HepG2 (cell line): ENCODE results near the gene PYCR2. TPM values are rescaled to one million over a fixed set of nuclear protein-coding genes. Genes with fewer than 3 reads are reported as not detected.
A peak's percentile ranks its signal among the peaks of the same experiment; 100 is the strongest.

ENCODE experiments used
- DMAP1 ChIP-seq: IDR thresholded peaks from 2 replicates; pipeline ENCODE4 v1.6.1; 2016
- ETV6 ChIP-seq: sonication (generic); formaldehyde crosslinking; conservative IDR thresholded peaks from 2 replicates; pipeline ENCODE4 v1.4.0; 2020; ENCODE audit warnings: missing genetic modification reagents
- HDAC1 ChIP-seq: sonication (generic); formaldehyde crosslinking; IDR thresholded peaks from 2 replicates; pipeline ENCODE4 v1.5.1; 2020; ENCODE audit warnings: mild to moderate bottlenecking, missing genetic modification reagents
- HNF1A ChIP-seq, 2 experiments: sonication (generic) in 1 of 2; formaldehyde crosslinking in 1 of 2; IDR thresholded peaks; 2 replicates each; pipeline versions ENCODE4 v1.4.0 to v1.6.1; 2016 to 2020; ENCODE audit warnings: borderline replicate concordance in 1 of 2, low read depth in 1 of 2, mild to moderate bottlenecking in 1 of 2, missing genetic modification reagents in 1 of 2
- HOXD1 ChIP-seq: sonication (generic); formaldehyde crosslinking; IDR thresholded peaks from 2 replicates; pipeline ENCODE4 v1.5.0; 2020; ENCODE audit warnings: missing genetic modification reagents
- RERE ChIP-seq: IDR thresholded peaks from 2 replicates; pipeline ENCODE4 v1.6.1; 2016; ENCODE audit warnings: low read depth, missing genetic modification reagents, missing compliant biosample characterization
- ZNF569 ChIP-seq: sonication (generic); formaldehyde crosslinking; IDR thresholded peaks from 2 replicates; pipeline ENCODE4 v1.5.0; 2020; ENCODE audit warnings: mild to moderate bottlenecking, missing genetic modification reagents, moderate library complexity, borderline replicate concordance
- ZNF574 ChIP-seq: sonication (generic); formaldehyde crosslinking; IDR thresholded peaks from 2 replicates; pipeline ENCODE4 v1.4.0; 2020; ENCODE audit warnings: missing genetic modification reagents
- polyA plus RNA-seq, 8 experiments: library from polyadenylated mRNA; depleted of rRNA in 3 of 8; stranded (reverse) in 7 of 8; unstranded in 1 of 8; fragments of >200 nt; fragmentation: Illumina TruSeq in 4 of 8; extraction: Trizol in 4 of 8; gene quantifications; 2 replicates each; pipeline versions ENCODE4 v1.2.1 to v1.2.3, GENCODE V29; 2011 to 2016; ENCODE audit warnings: low read depth in 4 of 8, missing spikeins in 1 of 8, mixed read lengths in 1 of 8; ENCODE audit not compliant: insufficient read depth in 1 of 8
- total RNA-seq, 5 experiments: library from RNA; depleted of rRNA; stranded (reverse); fragments of >200 nt; fragmentation: Illumina TruSeq; extraction: Trizol; gene quantifications; 2 replicates each; pipeline ENCODE4 v1.2.3, GENCODE V29; 2016; ENCODE audit warnings: low read depth in 1 of 5
- TF ChIP-seq, protein P1 (sequence below): sonication (generic); formaldehyde crosslinking; IDR thresholded peaks from 2 replicates; pipeline ENCODE4 v1.4.0; 2020; ENCODE audit warnings: missing genetic modification reagents, borderline replicate concordance

Gene PYCR2
- total and polyA plus RNA-seq, 2 of the 13 experiments (the other 11 are each of a cell fraction or from before 2014, with no cell fraction given) = 47.2 to 47.8 TPM

GRCh38 chr1:225881959-225882693 is 41.9 kb downstream of the PYCR2 start, which contains the start of gene TMEM63A (continued):
- no peak for TF ChIP-seq HNF1A (IDR thresholded peaks at IDR 0.05; ENCODE audit: low read depth)
- peak; percentile 63; the same call in 1 of the 2 replicates for TF ChIP-seq HNF1A (CRISPR knock-in tag; IDR thresholded peaks at IDR 0.05; ENCODE audit: borderline replicate concordance)
- TF ChIP-seq HOXD1 (CRISPR knock-in tag) = peak; percentile 16; the same call in 1 of the 2 replicates
- no peak for TF ChIP-seq ZNF569 (CRISPR knock-in tag)
- TF ChIP-seq ETV6 (CRISPR knock-in tag) = no peak
- no peak for TF ChIP-seq DMAP1 (CRISPR knock-in tag)
- TF ChIP-seq ZNF574 = peak; percentile 84
- TF ChIP-seq, protein P1, sequence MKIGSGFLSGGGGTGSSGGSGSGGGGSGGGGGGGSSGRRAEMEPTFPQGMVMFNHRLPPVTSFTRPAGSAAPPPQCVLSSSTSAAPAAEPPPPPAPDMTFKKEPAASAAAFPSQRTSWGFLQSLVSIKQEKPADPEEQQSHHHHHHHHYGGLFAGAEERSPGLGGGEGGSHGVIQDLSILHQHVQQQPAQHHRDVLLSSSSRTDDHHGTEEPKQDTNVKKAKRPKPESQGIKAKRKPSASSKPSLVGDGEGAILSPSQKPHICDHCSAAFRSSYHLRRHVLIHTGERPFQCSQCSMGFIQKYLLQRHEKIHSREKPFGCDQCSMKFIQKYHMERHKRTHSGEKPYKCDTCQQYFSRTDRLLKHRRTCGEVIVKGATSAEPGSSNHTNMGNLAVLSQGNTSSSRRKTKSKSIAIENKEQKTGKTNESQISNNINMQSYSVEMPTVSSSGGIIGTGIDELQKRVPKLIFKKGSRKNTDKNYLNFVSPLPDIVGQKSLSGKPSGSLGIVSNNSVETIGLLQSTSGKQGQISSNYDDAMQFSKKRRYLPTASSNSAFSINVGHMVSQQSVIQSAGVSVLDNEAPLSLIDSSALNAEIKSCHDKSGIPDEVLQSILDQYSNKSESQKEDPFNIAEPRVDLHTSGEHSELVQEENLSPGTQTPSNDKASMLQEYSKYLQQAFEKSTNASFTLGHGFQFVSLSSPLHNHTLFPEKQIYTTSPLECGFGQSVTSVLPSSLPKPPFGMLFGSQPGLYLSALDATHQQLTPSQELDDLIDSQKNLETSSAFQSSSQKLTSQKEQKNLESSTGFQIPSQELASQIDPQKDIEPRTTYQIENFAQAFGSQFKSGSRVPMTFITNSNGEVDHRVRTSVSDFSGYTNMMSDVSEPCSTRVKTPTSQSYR (CRISPR knock-in tag) = no peak
- TF ChIP-seq HDAC1 (CRISPR knock-in tag) = peak; percentile 84
- no peak for TF ChIP-seq RERE
